T-helper 1 cell (primary cell): ENCODE data around the gene C5orf58.
A peak's percentile ranks its signal among the peaks of the same experiment; 100 is the strongest.
"Not testable (repeated sequence)": the region's sequence is repeated elsewhere in the genome, so short reads cannot be mapped to it uniquely, and the experiment has no call there.

Experiments
- DNase-seq, 5 donors: peaks; one replicate each; pipeline ENCODE4 v3.0.0-alpha.2; 2012 to 2020

Gene C5orf58

DNA sequence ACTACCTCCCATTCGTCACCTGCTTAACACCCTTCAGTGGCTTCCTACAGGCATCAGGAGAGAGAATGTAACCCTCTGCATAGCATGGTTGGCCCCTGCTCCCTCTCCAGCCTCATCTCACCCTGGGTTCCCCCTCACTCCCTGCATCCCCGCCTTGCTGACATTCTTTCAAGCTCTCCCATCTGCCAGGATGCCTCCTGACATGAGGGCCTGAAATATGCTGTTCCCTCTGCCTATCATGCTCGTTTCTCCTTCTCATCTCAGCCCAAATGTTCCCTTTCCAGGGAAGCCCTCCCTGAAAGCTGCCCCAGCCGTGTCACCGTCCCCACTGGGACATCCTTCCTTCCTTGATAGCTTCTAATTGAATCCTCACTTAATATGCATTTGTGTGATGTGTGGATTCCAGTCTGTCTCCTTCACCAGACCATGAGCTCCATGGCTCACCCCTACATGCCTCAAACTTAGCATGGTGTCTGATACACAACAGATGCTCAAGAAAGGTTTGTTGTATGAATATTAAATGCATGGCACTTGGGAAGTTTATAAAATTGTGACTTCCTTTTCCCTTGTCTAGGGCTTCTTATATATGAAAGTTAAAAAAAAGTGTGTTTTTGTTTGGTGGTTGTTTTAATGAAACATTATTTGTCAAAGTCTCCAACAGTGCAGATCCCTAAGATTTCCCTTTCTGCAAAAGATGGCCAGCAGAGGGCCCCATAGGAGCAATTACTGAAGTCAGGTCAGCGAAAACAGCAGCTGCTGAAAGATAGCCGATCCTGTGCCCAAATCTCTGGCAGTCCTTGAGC, 7.3 kb upstream of the C5orf58 start:
- peak; percentile 45 to 72 (median 54) for DNase-seq

DNA sequence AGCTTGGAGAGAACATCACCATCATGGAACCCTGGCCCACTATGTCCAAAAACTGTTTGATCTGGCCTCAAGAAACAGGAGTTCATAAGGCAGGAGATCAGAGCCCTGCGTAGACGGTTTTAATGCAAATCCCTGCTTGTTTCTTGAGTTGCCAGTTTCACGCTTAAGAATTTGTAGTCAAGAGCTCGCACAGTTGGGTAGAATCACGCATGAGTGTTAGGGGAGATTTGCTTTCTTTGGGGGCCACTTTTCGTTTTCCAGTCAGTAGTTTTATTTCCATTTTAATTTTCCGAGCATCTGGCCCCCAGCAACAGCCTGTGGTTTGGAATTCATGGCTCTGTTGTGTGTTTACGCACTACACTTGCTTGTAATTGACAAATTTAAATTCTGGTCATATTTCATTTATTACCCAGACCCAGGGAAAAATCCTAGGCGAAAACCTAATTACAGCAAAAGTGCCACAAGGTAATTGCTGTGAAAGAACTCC, 6.6 kb upstream of the C5orf58 start:
- no peak for DNase-seq

DNA sequence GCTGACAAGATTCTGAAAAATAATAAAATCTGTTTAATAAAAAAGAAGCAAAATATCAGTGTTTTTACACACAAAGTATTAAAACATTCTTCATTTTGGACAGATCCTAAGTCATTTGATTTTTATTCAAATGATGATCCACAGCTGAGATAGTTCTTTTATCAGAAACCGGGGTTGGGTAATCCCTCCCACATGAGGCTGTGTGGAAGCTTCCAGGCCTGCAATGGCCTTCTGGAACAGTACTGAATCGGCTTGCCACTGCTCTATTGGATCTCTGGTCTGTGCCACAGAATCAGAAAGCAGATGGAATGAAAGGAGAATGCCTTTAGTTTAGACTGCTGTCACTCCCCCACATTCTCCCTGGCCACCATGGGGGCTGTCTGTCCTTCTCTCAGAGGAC, 6.1 kb upstream of the C5orf58 start:
- DNase-seq: no peak

DNA sequence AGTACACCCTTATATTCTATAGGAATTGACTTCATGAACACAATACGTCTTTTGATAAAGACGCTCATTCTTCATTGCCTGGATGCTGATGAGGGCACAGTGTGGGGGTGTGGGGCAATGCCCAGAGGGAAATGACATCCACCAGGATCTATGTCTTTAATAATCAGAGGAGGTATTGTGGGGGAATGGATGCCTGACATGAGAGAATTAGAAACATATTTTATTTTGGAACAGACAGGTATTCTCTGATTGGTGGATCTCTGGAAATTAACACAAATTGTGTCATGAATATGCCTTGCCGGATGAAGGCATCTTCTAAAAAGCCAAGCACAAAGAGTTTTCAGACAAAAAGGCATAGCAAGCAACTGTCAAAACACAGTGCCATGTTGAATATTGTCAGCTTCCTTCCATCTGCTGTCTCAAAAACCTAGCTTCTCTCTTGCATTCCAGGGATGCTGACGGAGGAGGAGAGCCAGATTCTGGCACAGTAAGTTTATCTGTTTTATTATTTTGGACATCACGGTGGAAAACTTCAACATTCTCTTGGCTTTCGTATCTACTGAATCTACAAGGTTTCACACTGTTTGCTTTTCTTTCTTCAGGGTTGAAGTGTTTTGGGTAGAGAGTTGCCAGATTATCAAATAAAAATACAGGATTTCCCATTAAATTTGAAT, 3.9 kb upstream of the C5orf58 start:
- no peak for DNase-seq

DNA sequence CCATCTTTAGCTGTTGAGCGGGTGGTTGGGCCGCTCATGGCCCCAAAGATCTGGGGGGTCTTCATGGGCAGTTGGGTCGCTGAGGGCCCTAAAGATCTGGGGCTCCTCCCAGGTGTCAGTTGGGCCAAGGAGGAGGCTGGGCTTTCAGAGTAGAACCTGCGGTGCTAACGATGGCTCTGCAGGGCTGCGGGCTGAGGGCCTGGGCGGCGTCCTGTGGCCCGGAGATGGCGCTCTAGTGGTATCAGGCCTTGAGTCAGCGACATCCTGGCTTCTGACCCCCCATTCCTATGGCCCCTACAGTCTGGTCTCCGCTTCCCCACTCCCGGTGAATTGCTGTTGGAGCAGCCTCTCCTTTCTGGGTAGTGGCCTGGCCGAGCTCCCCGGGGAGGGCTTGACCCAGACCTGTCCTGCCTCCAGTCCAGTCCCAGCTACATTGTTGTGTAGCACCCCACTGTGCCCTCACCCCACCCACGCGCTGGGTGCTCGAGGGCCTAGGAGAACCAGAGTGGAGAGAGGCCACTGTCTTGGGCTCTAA, 640 bp downstream of the C5orf58 start:
- DNase-seq: no peak

DNA sequence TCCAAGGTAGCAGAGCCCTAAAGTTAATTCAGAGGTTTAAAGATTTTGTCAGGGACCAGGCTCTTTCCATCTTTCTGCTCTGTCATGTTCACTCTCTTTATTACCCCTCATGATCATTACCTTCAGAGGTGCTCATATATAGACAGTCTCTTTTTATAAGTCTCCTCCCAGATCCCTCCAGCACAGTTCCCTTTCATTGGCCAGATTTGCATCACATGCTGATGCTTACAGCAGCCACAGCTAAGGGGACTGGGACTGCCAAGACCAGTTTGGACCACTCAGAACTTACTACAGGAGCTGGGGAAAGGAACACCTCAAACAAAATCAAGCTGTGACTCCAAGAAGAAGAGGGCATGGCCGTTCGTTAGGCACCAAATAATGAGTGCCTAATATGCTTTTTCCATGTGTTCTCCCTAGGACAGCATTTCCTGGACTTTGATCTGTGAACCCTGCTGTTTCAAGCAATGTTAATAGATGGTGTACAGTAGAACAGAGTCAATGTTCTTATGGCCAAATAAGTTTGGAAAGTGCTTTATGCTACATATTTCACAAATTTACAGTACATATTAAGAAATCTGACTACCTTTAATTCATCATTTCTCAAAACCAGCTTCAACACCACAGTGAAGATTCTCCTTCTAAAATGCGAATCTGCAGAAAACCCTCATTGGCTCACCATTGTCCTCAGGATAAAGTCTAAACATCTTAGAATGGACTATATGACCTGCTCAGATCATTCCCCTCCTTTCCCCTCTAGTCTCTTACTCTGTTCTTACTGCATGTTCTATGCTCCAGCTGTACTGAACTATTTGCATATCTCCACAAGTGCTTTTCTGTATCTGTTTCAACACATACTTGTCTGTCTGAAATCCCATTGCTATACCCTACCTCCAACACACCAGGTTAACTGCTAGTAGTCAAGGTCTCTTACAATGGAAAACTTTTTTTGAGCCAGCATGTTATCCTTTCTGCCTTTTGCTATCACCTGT, 3.4 kb downstream of the C5orf58 start:
- no peak for DNase-seq

DNA sequence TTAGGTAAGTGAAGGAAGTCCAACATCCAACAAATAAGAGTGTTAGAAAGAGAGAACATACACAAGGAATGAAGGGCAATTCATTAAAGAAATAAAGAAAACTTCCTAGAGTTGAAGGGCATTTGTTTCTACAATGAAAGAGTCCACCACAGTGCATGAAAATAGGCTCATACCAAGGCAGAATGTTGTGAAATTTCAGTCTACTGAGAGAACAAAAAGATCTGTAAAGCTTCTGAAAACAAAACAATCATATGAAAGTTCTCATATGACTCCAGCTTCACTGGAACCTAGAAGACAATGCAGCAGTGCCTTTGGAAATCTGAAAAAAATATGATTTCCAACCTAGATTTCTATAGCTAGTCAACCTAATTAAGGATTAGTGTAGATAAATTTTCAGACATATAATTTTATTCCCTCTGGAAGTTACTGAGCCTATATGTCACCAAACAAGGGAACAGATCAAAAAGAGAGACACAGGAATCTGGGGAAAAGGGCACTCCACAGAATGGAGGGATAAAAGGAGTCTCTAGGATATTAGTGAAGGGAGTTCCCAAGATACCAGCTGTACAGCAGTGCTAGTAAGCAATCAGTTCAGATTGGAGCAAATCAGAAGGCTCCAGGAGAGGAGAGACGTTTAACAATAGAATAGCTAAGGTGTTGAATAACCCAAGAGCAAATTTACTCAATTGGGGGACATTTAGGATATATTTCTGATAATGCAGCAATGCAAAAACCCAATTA, 5.8 kb downstream of the C5orf58 start:
- no peak for DNase-seq

DNA sequence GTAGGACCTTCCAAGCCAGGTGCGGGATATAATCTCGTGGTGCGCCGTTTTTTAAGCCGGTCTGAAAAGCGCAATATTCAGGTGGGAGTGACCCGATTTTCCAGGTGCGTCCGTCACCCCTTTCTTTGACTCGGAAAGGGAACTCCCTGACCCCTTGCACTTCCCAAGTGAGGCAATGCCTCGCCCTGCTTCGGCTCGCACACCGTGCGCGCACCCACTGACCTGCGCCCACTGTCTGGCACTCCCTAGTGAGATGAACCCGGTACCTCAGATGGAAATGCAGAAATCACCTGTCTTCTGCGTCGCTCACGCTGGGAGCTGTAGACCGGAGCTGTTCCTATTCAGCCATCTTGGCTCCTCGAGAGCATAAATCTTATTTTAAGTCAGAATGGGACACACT, 12.7 kb downstream of the C5orf58 start:
- not testable (repeated sequence) for DNase-seq

DNA sequence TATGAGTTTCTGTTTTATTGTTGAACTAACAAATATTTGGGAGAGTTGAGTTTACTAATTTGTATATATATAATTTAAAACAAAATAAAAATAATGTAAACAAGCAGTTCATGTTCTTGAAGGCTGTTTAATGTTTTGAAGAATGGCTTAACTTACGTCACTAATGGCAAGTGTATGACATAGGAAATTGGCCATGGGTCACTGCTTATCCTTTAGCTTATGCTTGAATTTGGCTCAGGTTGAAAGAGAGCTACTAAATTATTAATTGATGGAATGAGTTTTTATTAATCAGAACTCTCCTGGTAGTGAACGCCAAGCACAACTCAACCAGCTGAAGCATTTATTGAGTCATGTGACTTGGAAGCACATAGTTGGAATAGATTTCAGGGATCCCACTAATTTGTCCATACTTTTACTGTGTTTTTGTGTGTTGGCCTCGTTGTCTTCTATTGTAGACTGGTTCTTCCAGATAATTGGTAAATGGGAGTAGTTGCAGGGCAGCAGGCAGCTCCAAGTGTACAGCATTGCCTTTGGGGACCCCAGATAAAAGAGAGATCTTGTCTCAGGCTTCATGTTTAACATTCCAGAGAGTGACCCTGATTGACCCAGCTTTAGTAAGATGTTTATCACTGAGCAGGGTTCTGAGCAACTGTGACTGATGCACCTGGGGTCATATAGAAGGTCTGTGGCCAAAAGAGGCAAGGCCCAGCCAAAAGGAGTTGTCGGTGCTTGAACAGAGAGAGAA, 13.5 kb downstream of the C5orf58 start:
- DNase-seq: no peak

DNA sequence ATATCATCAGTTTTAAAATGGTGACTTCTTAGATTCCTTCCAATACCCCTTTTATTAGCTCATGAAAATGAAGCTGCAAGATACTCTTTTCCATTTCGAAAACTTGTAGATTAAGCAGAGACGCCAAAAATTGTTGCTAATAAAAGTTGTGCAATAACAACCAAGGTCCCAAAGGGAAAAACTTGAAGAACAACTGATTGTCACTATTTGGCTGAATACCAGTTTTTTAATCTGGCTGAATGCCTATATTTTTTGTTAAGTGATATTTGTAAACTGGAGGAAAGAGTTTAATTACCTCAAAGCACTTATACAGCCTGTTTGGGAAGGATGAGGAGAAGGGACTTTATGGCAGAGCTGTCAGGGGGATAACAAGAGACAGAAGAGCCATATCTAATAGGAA, 14.6 kb downstream of the C5orf58 start:
- DNase-seq: no peak

DNA sequence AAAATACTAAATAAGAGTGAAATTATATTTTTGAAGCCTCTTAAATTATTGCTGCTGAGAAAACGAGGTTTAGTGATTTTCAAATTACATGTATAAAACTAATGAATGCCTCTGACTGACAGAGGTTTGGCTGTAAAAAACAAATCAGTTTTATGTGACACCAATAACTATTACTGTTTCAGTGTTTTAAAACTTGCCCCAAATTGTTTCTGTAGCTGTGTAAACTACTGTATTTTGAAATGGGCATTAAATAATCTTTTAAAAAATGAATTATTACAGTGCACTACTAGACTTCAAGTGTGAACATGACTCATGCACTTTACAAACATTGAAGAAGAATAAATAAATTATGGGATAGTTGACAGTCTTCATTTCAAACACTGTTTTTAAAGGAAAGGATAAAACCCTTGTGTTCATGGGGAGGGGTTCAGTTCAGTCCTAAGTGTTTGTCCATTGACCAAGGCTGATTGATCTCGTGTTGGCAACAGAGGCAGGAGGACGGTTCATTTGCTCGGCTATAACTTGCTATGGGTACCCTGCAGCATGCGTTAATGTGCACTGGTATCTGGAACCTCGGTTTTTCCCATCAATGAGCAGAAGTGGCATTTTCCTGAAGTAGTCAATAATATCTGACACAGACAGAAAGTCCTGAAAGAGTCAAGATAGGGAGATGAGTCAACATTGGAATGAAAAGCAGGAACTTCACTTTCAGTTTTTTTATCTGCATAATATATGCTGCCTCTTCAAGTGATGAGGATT, 15.6 kb downstream of the C5orf58 start:
- no peak for DNase-seq

DNA sequence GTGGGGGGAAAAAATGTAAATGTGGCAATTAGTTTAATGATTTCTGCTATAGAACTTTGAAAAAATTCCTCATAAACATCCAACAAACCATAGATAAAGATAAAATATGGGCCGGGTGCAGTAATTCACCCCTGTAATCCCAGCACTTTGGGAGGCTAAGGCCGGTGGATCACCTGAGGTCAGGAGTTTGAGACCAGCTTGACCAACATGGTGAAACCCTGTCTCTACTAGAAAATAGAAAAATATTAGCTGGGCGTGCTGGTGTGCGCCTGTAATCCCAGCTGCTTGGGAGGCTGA, 16.1 kb downstream of the C5orf58 start:
- not testable (repeated sequence) for DNase-seq

DNA sequence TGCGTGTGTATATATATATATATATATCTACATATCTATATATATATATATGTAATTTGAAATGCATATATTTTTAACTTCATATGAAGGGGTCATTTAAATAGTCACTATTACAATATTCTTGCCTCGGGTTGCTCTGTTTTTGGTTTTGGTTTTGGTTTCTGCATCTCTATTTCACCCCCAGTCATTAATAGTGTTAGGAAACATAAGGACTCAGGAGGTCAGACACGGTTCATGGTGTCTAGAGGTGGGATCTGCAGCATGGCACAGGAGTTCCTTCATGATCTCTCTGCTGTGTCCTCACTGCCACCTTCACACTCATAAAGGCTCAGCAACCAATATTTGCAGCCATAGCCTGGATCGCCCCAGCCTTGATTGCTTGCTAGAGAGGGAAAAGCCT, 16.6 kb downstream of the C5orf58 start:
- no peak for DNase-seq

DNA sequence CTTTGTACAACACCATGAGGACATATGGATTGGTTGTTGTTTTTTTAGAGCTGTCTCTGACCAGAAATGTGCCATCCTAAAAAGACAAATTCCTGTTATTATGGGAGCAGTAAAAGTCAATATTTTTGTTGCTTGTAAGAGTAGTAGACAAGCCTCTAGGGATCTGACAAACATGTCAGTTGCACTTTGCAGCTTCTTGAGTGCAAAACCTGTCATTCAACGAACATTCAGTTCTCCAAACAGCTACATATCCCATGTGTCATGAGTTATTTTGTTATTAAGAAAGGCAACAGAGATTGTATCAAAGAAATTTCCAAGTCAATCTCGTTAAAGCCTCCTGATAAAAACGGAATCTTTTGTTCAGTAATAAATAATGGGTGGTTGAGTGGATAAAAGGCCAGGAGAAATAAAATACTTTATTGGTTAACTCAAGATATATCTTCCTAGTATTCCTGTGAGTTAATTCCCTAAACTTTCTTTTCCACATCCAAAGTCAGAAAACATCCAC, 18.1 kb downstream of the C5orf58 start:
- DNase-seq: no peak

DNA sequence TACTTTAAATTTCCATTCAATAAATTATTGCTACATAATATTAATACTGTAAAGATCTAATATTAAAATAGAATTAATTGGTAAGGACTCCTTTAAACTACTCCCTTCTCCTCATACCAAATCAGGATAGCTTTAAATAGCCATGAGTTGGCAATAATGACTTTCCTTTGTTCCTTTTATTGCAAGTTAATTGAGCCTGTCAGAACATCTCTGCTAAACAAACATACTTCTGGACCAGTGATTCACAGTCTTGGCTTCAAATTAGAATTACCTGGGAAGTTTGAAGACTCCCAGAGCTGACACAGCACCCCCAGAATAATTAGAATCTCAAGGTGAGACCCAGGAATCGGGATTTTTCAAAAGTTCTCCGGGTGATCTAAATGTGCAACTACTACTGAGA, 18.7 kb downstream of the C5orf58 start:
- no peak for DNase-seq

DNA sequence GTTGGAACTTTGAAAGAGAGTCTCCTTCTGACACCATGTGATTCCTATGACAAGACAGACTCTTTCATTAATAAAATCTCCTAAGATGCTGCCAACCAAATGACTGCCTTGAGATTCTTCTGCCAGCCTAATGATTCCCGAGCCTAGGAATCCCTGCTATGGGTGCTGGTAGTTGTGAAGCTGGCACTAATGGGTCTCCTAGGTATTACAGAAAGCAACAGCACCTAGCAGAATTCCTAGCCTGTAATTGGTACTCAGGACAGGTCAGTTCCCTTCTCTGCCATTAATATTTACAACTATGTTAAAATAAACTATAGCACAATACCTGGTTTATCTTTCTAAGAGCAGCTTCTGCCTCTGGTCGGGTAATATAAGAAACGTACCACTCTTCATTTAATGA, 19.3 kb downstream of the C5orf58 start:
- DNase-seq: no peak

DNA sequence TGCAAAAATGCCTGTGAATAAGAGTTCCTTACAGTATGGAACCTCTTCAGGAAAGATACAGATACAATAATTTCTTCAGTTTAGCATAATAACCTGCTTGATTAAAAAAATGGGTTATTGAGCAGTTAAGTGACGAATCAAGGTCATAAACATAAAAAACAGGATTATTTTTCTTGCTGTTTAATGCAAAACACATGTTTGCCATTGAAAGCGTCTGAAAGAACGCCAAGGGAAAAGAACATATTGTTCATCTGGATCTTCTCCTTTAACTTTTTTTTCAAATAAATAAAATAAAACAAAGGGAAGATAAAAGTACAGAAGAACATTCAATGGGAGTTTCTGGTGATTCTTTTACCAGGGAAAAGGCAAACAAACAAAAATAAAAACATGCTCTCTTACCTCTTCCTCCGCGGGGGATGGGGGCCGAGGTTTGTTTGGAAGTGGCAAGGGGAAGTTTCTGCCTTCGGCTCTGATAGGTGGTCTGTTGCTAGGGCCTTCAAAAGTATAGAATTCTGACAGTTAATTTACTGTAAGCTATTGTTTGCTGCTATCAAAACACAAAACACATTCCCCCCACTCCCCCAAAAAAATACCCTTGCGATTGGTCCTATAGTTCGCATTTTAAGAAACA, 20.1 kb downstream of the C5orf58 start:
- no peak for DNase-seq

DNA sequence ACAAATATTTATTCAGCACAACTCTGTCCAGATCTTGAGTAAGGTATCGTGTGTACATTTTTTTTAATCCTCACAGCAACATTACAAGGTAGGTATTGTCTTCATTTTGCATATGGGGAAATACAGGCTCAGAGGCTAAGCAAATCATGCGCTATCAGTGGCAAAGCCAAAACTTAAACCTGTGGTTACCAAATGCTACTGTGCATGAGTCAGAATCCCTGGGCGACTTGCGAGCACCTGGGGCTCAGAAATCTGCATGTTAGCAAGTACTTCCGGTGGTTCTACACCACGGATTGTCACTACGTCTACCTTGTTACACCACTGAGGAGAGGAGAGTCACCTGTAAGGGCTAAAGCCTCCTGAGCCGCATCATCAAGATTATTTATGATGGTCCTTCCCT, 21.3 kb downstream of the C5orf58 start:
- peak in 4 of 5 donors; percentile 58 to 82 (median 62) for DNase-seq

DNA sequence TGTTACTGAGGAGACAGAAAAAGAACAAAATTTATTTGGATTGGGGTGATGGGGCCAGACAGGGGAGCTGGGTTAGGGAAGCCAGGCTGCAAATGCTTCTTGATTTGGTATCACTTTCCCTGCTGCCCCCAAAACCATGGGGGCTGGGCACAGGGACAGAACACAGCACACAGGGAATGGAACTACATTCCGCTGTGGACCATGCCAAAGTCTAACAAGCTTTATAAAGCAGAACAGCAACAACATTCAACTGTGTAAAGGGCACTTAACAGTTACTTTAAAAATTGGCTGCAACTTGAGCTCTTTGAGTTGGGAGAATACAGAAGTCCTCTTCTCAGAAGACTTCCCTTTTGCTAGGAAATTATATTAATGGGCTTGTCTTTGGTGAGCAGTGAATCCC, 23.8 kb downstream of the C5orf58 start:
- DNase-seq: no peak

DNA sequence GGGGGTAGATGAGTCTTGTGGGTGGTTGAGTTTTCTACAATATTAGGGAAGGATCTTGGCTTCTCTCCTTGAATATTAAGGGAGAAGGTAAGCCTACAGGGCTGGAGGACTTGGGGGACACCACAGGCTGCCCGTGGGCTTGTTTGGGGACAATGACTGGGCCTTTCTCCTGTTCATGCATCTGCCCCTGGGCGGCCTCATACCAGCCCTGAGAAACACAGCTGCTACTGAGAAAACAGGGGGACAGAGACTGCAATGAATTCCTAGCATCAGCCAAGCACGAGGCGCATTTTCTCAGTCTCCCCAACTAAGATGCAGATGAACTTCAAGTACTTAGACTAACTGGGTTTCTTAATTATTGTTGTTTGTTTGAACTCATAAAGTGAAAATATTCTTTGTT, 24.6 kb downstream of the C5orf58 start:
- no peak for DNase-seq
